ENCODE data around the gene MBD6. TPM values are rescaled to one million over a fixed set of nuclear protein-coding genes. Genes with fewer than 3 reads are reported as not detected.
A peak's percentile ranks its signal among the peaks of the same experiment; 100 is the strongest.
"Not testable (repeated sequence)": the region's sequence is repeated elsewhere in the genome, so short reads cannot be mapped to it uniquely, and the experiment has no call there.

MBD6 gene
- total and polyA plus RNA-seq, 2 experiments from 2014 or later = 14.1 to 36.9 TPM

GRCh38 chr12:57515934-57516541 is 6.6 kb upstream of the MBD6 start:
- no peak overlapping the region for H3K4me3 ChIP-seq
- no peaks in the 10 kb centered on the region for H3K27me3 ChIP-seq
- H3K36me3 ChIP-seq = peaks cover 55% of the 10 kb centered on the region
- peak overlapping the region; percentile 62 for H3K27ac ChIP-seq
- DNase-seq (ENCODE audit: low read depth in 1 of 2, low spot score in 1 of 2) = peak in 1 of 2 donors; percentile 22
- H3K9me3 ChIP-seq (ENCODE audit: low read depth) = no peaks in the 10 kb centered on the region
- peaks cover 13% of the 10 kb centered on the region for H3K4me1 ChIP-seq (ENCODE audit: low read depth)
- no peak for TF ChIP-seq CTCF (IDR thresholded peaks at IDR 0.05; ENCODE audit: low read depth, low read length)

- H3K27me3 ChIP-seq = no peaks in the 10 kb centered on the region
- H3K27ac ChIP-seq = peak overlapping the region; percentile 39
- no peak overlapping the region for H3K4me3 ChIP-seq
- no peak for DNase-seq (ENCODE audit: low read depth in 1 of 2, low spot score in 1 of 2)
- no peak for TF ChIP-seq CTCF (IDR thresholded peaks at IDR 0.05; ENCODE audit: low read depth, low read length)
- peaks cover 52% of the 10 kb centered on the region for H3K36me3 ChIP-seq
- peaks cover 19% of the 10 kb centered on the region for H3K4me1 ChIP-seq (ENCODE audit: low read depth)
- H3K9me3 ChIP-seq (ENCODE audit: low read depth) = no peaks in the 10 kb centered on the region
Measured at GRCh38 chr12:57516617-57517153, 5.9 kb upstream of the MBD6 start.

- Histone ChIP-seq H3K27me3 (no peaks in the 10 kb centered on the region), H3K9me3 (ENCODE audit: low read depth) (no peaks in the 10 kb centered on the region), H3K36me3 (peaks cover 47% of the 10 kb centered on the region), H3K4me3 (no peak overlapping the region), H3K4me1 (ENCODE audit: low read depth) (peaks cover 22% of the 10 kb centered on the region), H3K27ac (peak overlapping the region; percentile 39)
- peak in 1 of 2 donors; percentile 50 for DNase-seq (ENCODE audit: low read depth in 1 of 2, low spot score in 1 of 2)
- TF ChIP-seq CTCF (IDR thresholded peaks at IDR 0.05; ENCODE audit: low read depth, low read length) = no peak
Measured at GRCh38 chr12:57517187-57517586, 5.4 kb upstream of the MBD6 start.

- not testable (repeated sequence) for H3K9me3 ChIP-seq (ENCODE audit: low read depth); H3K27me3 ChIP-seq; H3K4me3 ChIP-seq; H3K27ac ChIP-seq; DNase-seq (ENCODE audit: low read depth in 1 of 2, low spot score in 1 of 2)
- peaks cover 42% of the 10 kb centered on the region for H3K36me3 ChIP-seq
- peaks cover 22% of the 10 kb centered on the region for H3K4me1 ChIP-seq (ENCODE audit: low read depth)
Measured at GRCh38 chr12:57517718-57518117, 4.9 kb upstream of the MBD6 start.

GRCh38 chr12:57518176-57518919 is 4.3 kb upstream of the MBD6 start:
- H3K27ac ChIP-seq = no peak overlapping the region

More at GRCh38 chr12:57518176-57518919, 4.3 kb upstream of the MBD6 start:
- Histone ChIP-seq H3K9me3 (ENCODE audit: low read depth) (no peaks in the 10 kb centered on the region), H3K27me3 (no peaks in the 10 kb centered on the region), H3K4me3 (peak overlapping the region; percentile 80), H3K4me1 (ENCODE audit: low read depth) (peaks cover 22% of the 10 kb centered on the region), H3K36me3 (peaks cover 38% of the 10 kb centered on the region)
- DNase-seq (ENCODE audit: low read depth in 1 of 2, low spot score in 1 of 2) = peak in 1 of 2 donors; percentile 44
- no peak for TF ChIP-seq CTCF (IDR thresholded peaks at IDR 0.05; ENCODE audit: low read depth, low read length)

Data from cardiac muscle cell (in vitro differentiated cells and primary cell).